Activated T-cell treated with anti-CD3 and anti-CD28 coated beads for 24 hours (primary cell): ENCODE results near the gene MAFG.

ENCODE experiments used
- DNase-seq: peaks from one replicate; pipeline ENCODE4 v3.0.0-alpha.2; 2020; ENCODE audit warnings: low read depth

The MAFG gene

DNA sequence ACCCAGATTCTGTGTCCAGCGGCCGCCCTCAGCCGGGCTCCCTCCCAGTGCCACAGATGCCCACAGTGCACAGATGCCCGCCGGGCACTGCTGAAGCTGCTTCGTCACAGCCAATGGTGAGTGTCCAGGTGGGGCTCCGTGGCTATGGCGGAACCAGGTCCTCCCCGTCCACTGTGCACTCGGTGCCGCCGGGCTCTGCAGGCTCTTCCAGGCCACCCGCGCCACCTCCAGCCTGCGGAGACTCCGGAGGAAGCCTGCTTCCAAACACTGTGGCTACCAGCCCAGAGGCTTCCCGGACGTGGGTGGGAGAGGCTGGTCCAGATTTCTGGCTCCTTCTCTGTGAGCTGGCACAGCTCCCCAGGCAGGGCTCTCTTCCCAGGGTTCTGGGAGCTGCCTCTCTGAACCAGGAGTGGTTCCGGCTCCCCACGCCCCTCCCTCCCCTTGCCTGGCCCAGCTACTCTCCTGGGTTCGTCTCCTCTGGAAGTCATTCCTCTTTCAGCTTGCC lies 12.4 kb upstream of the MAFG start:
- no peak for DNase-seq

DNA sequence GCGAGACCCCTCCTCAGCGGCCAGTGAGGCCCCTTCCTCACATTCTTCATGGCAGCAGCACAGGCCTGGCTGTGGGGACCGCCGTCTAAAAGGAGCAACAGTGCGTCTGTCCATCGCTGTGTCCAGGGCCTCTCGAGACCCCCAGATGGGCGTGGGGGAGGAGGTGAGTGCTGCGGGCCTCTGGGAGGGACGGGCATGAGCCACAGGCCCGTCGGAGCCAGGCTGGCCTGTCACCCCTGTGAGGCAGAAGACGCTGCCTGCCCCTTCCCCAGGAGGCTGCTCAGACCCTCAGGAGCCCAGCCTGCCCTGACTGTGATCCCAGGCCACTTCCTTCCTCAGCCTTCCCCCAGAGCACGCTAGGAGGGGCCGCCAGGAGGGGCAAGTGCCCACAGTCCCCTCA lies 11.7 kb upstream of the MAFG start:
- no peak for DNase-seq

DNA sequence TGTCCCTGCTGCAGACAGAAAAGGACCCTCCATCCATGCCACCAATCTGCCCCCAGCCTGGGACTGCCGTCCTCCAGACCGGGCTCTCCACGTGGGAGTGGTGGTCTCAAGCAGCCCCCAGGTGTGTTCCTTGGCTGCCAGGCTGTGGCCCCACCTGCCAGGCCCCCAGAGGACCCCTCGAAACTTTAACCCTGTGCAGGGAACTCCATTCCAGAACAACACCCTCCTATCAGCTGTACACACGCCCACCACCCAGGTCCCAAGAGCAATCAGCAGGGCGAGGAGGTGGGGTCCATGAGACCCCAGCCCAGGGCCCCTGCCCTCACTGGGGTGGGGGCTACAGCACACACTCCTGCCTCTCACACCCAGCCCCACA lies 8.2 kb upstream of the MAFG start:
- no peak for DNase-seq

DNA sequence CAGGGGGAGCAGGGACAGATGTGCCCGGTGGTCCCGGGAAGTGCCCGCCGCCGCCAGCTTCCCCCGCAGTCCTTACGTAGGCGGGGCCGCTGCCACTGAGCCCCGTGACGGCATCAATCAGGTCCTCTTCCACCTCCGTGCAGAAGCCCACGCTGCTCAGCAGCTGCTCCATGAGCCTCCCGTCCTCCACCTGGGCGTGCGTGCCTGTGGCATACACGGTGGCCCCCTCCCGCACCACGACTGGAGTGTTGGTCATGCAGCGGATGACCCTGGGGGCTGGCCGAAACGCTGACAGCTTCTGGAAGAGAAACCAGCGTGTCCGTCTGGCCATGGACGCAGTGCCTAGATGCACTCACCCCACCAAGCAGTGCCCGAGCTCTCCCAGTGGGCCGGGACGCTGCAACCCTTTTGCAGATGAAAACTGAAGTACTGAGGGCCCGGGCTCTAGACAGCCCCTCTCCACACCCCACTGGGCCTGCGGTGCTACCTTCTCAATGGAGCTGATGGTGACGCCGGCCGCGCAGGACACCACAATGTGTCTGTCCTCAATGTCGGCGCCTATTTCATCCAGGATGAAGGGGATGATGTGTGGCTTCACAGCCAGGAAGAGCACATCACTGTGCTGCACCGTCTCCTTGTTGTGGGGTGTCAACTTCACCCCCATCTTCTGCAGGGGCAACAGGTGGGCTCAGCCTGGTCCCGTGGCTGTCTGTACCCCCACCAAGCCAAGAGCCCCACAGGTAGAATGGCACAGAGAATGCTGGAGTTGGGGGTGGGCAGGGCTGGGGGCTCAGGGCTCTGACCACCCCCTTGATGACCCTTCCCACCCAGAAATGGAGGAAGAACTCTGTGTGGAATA lies 7.5 kb upstream of the MAFG start:
- DNase-seq: no peak

DNA sequence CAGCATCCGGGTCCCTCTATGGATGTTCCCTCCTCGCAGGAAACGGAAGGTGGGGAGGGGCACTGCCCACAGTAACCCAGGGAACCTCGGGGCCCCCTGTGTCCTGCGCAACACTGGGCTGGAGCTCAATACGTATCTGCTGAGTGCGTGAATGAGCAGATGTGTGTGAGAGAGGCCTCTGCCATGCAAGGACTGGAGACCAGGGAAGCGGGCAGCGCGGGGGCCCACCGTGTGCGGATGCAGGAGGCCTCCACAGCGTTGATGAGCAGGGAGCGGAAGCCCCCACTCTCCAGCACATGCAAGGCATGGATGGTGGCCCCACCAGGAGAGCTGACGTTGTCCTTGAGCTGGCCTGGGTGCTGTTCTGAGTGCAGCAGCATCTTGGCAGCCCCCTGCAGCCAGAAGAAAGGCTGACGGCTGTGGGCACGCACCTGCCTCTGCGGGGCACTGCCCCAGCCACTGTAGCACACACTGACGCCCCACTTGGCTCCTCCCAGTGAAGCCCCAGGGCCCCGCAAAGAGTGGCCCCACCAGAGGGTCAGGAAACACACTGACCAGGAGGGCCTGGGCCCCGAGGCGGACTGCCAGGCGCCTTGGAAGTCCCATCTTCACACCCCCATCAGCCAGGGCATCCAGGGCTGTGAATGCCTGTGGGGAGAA lies 6.7 kb upstream of the MAFG start:
- DNase-seq: no peak

DNA sequence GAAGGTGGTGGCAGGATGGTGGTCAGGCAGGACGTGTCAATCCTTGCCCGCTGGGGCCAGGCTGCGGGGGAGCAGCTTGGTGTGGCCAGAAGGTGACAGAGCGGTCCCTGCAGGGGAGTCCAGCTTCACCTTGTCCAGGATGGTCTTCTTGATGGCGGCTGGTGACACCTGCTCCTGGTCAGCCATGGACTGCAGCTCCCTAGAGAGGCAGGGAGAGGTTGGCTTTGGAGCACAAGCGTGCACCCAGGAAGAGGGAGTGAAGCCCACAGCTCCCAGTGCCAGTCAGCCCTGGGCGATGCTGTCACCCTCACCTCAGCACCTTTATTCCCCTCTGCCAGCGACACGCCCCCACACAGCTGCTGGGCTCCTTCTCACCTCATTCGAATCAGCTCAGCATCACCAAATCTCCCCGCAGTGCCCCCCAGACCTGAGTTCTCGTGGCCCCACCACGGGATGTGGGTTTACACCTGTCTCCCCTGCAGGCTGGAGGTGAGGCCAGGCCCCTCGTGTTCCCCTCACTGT lies 5.7 kb upstream of the MAFG start:
- no peak for DNase-seq

DNA sequence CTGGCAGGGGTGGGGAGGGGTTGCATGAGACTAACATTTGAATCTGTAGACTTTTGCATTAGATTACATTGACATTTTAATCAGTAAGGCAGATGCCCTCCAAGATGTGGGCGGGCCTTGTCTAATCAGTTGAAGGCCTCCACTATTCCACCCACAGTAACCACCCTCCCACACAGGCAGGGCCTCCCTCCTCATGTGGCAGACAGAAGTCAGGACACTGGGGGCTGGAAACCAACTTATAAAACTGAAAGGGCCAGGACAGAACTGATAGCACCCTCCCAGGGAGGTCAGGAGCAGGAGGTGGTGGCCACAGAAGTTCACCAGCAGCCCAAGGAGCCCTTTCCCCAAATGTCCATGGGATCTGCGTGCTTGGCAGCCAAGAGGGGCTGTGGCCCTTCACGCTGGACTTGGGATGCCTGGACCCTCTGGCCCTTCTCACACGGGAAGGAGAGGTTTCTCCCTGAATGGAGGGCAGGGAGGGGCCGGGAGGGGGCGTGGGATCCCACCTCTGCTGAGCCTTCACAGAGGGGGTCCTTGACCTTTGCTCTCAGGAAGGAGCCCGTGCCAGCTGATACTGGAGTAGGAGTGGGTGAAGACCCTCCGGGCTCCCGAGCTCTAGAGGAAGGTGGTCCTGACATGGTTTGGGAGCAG lies 4.9 kb upstream of the MAFG start:
- DNase-seq: no peak

DNA sequence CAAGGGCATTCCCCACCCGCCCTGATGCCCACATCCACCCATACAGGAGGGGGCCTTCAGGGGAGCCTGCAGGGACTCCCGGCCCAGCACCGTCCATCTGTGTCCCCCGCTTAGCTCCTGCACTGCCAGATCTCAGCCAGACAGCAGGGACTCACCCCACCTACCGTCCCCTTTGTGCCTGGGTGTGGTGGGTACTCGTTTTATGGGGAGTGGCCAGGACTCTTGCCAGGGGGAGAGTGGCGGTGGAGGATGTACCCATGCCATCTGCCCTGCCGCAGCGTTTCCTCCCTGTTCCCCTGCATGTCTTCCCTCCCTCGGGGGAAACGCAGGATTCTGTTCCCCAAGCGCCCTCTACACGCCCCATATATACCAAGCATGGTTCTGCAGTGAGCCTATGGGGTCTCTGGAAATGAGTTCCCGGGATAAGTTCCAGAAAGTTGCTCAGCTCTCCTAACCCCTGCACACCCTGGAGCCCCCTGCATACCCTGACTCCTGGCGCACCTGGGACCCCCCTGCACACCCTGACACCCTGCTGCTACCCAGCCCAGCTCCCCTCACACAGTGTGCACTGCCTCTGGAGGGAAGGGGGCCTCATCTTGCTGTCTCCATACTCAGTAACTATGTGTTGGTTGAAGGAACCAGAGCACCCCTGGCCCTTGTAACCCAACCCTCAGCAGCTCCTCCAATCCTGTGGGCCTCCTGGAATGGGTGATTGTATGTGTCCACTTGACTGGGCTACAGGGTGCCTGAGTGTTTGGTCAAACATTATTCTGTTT lies 4.2 kb upstream of the MAFG start:
- no peak for DNase-seq

DNA sequence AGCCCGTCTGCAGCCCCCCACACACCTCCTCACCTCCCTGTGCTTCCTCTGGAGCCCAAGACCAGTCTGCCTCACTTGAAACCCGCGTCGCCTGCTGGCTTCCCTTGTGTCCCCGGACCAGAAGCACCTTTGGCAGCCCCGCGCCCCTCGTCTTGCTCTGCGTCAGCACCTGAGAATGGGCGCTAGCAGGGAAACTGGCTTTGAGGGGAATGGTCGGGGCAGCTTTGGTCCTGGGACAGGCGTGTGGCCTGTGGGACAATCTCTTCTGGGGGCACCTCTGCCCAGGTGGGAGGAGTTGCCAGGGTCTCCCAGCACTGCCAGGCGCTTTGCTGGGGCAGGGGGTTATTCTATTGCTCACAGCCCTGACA lies 3.6 kb upstream of the MAFG start:
- DNase-seq: no peak

DNA sequence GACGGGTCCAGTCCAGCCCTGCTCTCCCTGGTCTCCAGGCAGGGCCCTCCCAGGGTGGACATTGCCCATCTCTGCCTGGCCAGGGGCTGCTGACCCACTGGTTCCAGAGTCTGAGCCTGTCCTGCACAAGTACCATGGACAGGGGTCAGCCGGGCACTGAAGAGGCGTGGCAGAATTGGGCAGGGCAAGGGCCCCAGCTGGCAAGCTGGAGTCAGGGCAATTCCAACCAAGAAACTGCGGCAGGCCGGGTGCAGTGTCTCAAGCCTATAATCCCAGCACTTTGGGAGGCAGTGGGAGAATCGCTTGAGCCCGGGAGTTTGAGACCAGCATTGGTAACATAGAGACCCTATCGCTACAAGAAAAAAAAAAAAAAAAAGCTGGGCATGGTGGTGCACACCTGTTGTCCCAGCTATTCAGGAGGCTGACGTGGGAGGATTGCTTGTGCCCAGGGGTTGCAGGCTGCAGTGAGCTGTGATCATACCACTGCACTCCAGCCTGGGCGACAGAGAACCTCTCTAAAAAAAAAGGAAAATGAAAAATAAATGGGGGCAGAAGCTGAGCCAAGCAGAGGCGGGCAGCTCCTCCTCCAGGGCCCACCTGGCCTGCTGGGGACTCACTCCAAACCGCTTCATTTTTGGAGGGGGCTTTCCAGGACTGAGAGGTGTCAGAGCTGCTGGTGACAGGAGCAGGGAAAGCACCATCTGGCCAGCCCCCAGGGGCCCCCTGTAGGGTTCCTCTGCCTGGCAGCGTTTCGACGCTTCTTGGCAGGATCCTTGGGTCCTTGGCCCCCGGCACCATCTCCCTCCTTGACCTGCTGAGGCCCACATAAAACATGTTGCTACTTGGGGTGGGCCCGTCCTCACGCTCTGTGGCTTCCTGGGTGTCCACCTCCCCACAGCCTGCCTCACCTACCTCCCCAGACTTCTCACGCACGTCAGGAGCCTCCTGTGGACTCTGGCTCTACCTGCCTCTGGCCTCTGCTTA lies 2.9 kb upstream of the MAFG start:
- DNase-seq: no peak

DNA sequence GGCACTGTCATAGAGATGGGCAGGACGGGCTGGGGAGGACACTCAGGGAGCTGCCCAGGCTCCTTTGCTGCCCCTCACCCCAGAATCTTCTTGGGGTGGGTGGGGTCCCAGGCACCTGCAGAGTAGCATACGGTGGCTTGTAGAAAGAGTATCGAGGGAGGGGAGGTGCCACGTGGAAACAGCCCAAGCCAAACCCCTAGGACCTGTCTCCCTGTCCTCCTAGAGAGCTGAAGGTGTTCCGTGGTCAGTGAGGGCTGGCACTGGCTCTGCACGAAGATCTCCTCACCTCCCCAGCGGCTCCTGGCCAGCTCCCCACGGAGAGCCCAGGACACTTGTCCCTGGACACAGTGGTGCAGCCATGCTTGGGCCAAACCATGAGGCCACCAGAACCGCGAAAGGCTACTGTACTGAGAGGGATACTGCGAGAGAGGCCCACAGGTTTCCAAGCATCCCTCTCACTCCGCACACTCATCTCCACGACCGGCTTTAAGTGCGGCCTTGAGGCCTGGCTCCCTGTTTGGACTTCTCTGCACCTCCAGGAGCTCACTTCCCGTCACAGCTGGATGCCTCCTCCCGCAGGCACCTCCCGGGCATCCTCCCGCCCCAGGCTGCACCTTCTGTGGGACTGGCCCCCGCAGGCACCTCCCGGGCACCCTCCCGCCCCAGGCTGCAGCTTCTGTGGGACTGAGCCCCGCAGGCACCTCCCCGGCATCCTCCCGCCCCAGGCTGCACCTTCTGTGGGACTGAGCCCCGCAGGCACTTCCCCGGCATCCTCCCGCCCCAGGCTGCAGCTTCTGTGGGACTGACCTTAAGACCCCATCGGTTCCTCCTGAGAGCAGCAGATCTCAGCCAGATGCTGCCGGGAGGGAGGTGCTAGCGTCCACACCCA lies 2.0 kb upstream of the MAFG start:
- no peak for DNase-seq

DNA sequence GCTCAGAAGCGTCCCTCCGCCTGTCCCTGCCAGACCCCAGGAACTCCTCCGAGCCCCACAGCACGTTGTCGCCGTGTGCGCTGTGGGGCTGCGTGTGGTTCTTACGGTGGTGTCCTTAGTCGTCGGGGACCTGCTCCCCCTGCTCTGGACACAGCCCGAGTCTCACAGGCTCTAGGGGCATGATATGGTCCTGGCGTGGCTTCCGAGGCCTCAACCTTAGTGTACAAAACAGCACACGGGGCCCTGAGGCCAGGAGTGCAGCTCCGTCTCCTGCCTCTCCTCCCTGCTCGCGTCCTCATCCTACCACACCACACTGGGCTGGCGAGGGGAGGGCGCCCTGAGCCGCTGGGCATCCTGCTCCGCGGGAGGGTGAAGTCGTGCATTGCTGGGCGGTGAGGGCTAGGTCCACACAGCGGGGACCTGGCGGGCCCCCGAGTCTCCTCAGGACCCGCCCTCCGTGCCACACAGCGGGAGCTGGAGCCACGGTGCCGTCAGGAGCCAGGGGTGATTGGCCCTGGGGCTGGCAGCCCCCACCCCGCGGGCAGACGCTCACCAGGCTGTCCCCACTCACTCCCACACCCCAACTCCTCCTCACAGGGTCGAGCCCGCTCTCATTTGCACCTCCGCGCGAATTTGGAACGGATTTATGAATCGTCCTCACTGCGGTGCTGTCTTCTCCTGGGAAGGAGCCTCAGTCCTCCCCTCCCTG lies 1.2 kb upstream of the MAFG start:
- DNase-seq: no peak

DNA sequence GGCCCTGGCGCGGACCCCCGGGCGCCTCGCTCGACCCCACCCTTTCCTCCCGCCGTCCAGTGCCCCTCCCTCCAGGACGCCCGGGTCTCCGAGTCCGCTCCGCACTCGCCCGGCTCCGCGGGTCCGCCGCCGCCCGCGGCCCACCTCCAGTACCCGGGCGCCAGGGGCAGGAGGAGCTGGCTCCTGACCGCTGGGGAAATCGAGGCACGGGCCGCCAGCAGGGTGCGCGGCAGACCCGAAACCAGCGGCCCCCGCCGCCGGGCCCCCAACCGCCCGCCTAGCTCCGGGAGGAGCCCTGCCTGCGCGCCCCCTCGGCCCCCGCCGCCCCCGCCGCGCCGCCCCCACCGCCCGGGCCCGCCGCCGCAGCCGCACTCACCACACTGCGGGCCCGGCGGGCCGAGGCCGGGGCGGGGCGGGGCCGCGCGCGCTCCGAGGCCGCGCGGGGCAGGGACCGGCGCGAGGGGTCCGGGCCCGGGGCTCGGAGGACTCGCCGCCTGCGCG lies 333 bp downstream of the MAFG start:
- DNase-seq: no peak

DNA sequence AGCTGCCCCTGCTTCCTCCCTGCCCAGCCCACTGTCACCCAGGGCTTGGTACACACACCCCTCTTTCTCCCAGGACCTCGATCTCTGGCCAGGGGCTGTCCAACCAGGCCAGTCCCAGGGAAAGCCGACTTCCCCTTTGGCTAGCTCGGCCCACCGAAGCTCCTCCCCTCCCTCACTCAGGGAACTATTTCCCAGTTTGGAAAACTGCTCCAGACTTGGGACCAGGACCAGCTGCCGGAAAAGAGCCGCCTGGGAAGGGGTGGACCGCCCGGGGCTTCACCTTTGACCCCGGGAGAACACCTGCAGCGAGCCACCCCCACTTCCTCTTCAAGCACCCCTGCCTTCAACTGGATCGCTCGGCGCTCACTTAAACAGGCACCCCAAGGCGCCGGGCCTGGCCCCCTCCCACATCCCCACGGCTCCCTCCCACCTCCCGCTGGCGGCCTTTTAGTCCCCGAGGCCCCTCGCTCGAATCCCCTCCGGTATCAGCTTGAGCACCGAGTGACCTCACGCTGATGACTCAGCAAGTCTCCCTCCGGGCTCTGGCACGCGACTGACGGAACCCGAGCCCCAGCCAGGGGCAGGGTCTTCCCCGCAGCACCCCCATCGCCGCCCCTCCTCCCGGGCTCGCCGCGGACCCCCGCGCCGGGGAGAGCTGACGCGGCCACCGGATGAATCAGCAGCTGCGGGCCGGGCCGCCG lies 934 bp downstream of the MAFG start:
- peak; percentile 64 for DNase-seq

DNA sequence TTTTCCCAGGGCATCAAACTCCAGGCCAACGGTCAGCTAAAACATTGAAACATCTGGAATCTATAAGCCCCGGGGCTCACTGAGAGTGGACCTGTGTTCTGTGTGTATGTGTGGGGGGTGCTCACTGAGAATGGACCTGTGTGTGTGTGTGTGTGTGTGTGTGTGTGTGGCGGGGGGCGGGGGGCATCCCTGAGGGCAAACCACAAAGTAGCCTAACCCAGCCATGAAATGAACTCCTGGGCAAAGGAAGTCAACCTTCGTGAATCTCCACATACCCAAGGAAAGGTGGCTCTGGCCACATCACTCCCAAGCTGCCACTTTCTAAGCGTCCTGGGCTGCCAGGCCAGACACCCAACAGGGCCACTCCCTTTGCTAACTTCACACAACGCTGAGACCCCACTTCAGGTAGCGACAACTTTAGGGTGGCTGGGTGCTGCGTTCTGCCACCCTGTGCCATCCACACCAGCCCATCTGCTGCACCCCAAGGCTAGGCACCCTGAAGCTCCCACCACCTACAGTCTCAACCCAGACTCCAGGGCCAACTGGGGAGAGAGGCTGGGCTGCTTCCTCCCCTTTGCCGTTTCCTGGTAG lies 1.6 kb downstream of the MAFG start:
- no peak for DNase-seq

DNA sequence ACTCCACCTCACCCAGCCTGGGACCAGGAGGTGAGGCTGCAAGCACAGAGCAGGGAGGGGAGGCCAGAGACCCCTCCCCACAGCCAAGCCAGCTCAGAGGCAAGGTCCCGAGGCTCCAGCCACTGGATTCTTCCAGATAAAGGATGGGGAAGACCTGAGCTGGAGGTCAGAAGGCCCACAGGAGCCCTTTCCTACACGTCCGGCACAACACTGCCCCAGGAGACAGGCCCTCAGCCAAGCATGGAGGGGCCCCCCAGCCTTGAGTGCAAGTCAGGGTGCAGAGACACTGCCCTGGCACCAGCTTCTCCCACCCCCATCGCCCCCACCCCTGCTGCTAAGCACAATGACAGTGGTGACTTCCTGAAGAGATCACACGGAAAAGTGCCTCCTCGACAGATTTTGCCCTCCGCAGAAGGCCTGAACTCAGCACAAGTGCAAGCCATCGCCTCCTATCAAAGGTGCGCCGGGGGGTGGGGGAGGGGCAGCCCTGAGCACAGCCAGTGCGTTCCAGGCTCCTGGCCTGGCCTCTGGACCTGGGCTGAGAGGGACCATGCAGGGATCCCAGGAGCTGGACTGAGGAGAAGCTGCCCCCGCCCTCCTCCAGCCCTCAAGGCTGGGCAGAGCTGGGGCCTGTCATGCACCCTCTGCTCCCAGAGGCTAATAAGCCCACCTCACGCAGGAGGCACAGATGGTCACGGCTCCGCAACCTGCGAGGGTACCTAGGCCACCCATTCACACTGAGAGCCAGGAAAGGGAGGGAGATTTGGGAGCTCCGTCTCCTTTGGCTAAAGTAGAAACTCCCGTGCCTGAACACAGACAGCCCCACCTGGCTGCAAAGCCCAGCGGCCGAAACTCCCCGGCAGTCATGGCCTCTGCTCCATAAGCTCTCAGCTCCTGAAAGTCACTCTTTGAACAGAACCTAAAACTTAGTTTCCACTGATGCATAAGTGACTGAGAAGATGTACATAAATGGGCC lies 2.7 kb downstream of the MAFG start:
- DNase-seq: no peak
